NCI-H345 treated with DMSO at 0.1 percent for 48 hours (cell line): ENCODE measurements around the gene IFRD2.

Source experiments
- DNase-seq: peaks from one replicate; lab custom pipeline; 2025; ENCODE audit not compliant: unreplicated experiment; lab: John Stamatoyannopoulos, UW

The IFRD2 gene

GRCh38 chr3:50302095-50303012 lies 10.1 kb upstream of the IFRD2 start:
- no peak for DNase-seq

- no peak for DNase-seq
These were observed 8.5 kb upstream of the IFRD2 start for GRCh38 chr3:50300681-50301254.

GRCh38 chr3:50299929-50300680 lies 7.9 kb upstream of the IFRD2 start:
- no peak for DNase-seq

GRCh38 chr3:50299638-50299928 lies 7.4 kb upstream of the IFRD2 start:
- no peak for DNase-seq

- peak; percentile 91 for DNase-seq
These were observed 6.8 kb upstream of the IFRD2 start, which contains the start of the genes HYAL3 and NAA80 for GRCh38 chr3:50298836-50299637. Gene HYAL3 (minus strand): TSS chr3:50299405. CDS start chr3:50295602, 3,803 bp downstream. Gene NAA80 (minus strand): TSS chr3:50299405. CDS start chr3:50297463, 1,942 bp downstream.

GRCh38 chr3:50297896-50298725 lies 5.9 kb upstream of the IFRD2 start:
- DNase-seq = no peak

- no peak for DNase-seq
These were observed 5.2 kb upstream of the IFRD2 start for GRCh38 chr3:50297384-50297775.

- DNase-seq = no peak
These were observed 4.6 kb upstream of the IFRD2 start for GRCh38 chr3:50296721-50297383.

- no peak for DNase-seq
These were observed 3.6 kb upstream of the IFRD2 start for GRCh38 chr3:50295553-50296431.

- no peak for DNase-seq
These were observed 2.5 kb upstream of the IFRD2 start for GRCh38 chr3:50294492-50295403.

- no peak for DNase-seq
These were observed 1.9 kb upstream of the IFRD2 start for GRCh38 chr3:50294089-50294488.

GRCh38 chr3:50293079-50293801 lies 1.0 kb upstream of the IFRD2 start:
- no peak for DNase-seq

- DNase-seq = no peak
These were observed 2.0 kb downstream of the IFRD2 start for GRCh38 chr3:50290161-50290641.

- no peak for DNase-seq
These were observed 3.1 kb downstream of the IFRD2 start for GRCh38 chr3:50289130-50289529.

- no peak for DNase-seq
These were observed 3.7 kb downstream of the IFRD2 start for GRCh38 chr3:50288387-50289007.

- no peak for DNase-seq
These were observed 5.0 kb downstream of the IFRD2 start for GRCh38 chr3:50287262-50287661.
